H1 (cell line): ENCODE data around the gene CFAP161. TPM values are rescaled to one million over a fixed set of nuclear protein-coding genes. Genes with fewer than 3 reads are reported as not detected.

Experiments used
- CTCF ChIA-PET: fragments of 300-600 bp; sonication (Branson Sonifier 250); formaldehyde crosslinking; loops from one replicate; lab custom pipeline; 2021; ENCODE audit not compliant: partially characterized antibody; lab: Charles Lee
- POLR2A ChIA-PET: fragments of 300-600 bp; sonication (Branson Sonifier 250); formaldehyde crosslinking; loops from one replicate; lab custom pipeline; 2021; ENCODE audit warnings: inconsistent platforms; ENCODE audit not compliant: partially characterized antibody; lab: Charles Lee
- DNase-seq, 2 experiments: peaks; one replicate each; pipeline versions ENCODE4 v3.0.0 to v3.0.0-alpha.2; 2010 to 2022; ENCODE audit warnings: low spot score in 2 of 2, low read depth in 1 of 2, mixed read lengths in 1 of 2
- FAIRE-seq: peaks from 2 replicates; lab custom pipeline; 2011; peaks lifted over from hg19 to GRCh38; lab: Jason Lieb, UNC
- H2AFZ ChIP-seq: 2 replicates; pipeline ENCODE4 v1.8.1; 2012; ENCODE audit warnings: low read length, inconsistent platforms
- H2AK5ac ChIP-seq: 2 replicates; pipeline ENCODE4 v1.6.1; 2013; ENCODE audit warnings: low read depth, low read length
- H2BK120ac ChIP-seq: replicated peaks from 2 replicates; pipeline ENCODE3; 2013; ENCODE audit warnings: low read depth, low read length, inconsistent platforms
- H2BK12ac ChIP-seq: 2 replicates; pipeline ENCODE4 v1.6.1; 2013; ENCODE audit warnings: low read depth, low read length
- H2BK15ac ChIP-seq: 2 replicates; pipeline ENCODE4 v1.6.1; 2013; ENCODE audit warnings: low read length
- H2BK20ac ChIP-seq: 2 replicates; pipeline ENCODE4 v1.6.1; 2013; ENCODE audit warnings: low read length
- H2BK5ac ChIP-seq: 2 replicates; pipeline ENCODE4 v1.6.1; 2013; ENCODE audit warnings: low read depth, low read length
- H3K14ac ChIP-seq: 2 replicates; pipeline ENCODE4 v1.6.1; 2013; ENCODE audit warnings: inconsistent platforms; ENCODE audit not compliant: insufficient read length
- H3K18ac ChIP-seq: 2 replicates; pipeline ENCODE4 v1.6.1; 2013; ENCODE audit warnings: low read length; ENCODE audit errors: extremely low read depth
- H3K23ac ChIP-seq: 2 replicates; pipeline ENCODE4 v1.6.1; 2013; ENCODE audit warnings: inconsistent platforms; ENCODE audit not compliant: insufficient read length
- H3K23me2 ChIP-seq: 2 replicates; pipeline ENCODE4 v1.6.1; 2013; ENCODE audit warnings: low read depth, low read length
- H3K27ac ChIP-seq: 2 replicates; pipeline ENCODE4 v1.6.1; 2011; ENCODE audit warnings: low read depth, low read length, inconsistent platforms
- H3K27me3 ChIP-seq, 4 experiments: replicated peaks in 1 of 4; 1 replicate in 1 of 4; 2 replicates in 3 of 4; pipeline versions ENCODE4 v1.6.1 to v1.8.1; 2011 to 2013; ENCODE audit warnings: low read length in 3 of 4, mild to moderate bottlenecking in 3 of 4, inconsistent platforms in 2 of 4, mixed read lengths in 2 of 4, moderate library complexity in 1 of 4; ENCODE audit not compliant: control insufficient read depth in 3 of 4, insufficient read depth in 3 of 4; ENCODE audit errors: extremely low read depth in 1 of 4
- H3K36me3 ChIP-seq, 4 experiments: 2 replicates each; pipeline versions ENCODE4 v1.6.1 to v1.8.1; 2011 to 2013; ENCODE audit warnings: mild to moderate bottlenecking in 4 of 4, low read length in 3 of 4, moderate library complexity in 2 of 4, control low read depth in 1 of 4, inconsistent platforms in 1 of 4; ENCODE audit not compliant: insufficient read depth in 4 of 4, control insufficient read depth in 2 of 4
- H3K4ac ChIP-seq: replicated peaks from 2 replicates; pipeline ENCODE3; 2013; ENCODE audit warnings: low read length, low read depth, mixed read lengths, inconsistent platforms; ENCODE audit not compliant: insufficient read length
- H3K4me1 ChIP-seq, 4 experiments: replicated peaks in 1 of 4; 1 replicate in 1 of 4; 2 replicates in 3 of 4; pipeline versions ENCODE4 v1.6.1 to v1.8.1; 2011 to 2013; ENCODE audit warnings: low read length in 3 of 4, inconsistent platforms in 2 of 4, mixed read lengths in 1 of 4; ENCODE audit not compliant: insufficient read depth in 4 of 4, control insufficient read depth in 3 of 4
- H3K4me2 ChIP-seq, 2 experiments: 2 replicates each; pipeline versions ENCODE4 v1.6.1 to v1.8.1; 2011 to 2013; ENCODE audit warnings: low read depth in 2 of 2, low read length in 2 of 2, control low read depth in 1 of 2, inconsistent platforms in 1 of 2, mild to moderate bottlenecking in 1 of 2; ENCODE audit not compliant: insufficient read depth in 1 of 2
- H3K4me3 ChIP-seq, 4 experiments: fragments of 200-600, 300-600 bp in 1 of 4; sonication (generic), shearing (Covaris generic), sonication (Bioruptor Twin) in 1 of 4; 2 replicates each; pipeline versions ENCODE4 v1.5.1 to v1.8.1; 2011 to 2016; ENCODE audit warnings: low read length in 4 of 4, low read depth in 3 of 4, control low read depth in 2 of 4, inconsistent platforms in 2 of 4, mild to moderate bottlenecking in 2 of 4, mixed read lengths in 1 of 4, moderate library complexity in 1 of 4; ENCODE audit not compliant: insufficient read depth in 2 of 4; ENCODE audit errors: extremely low read depth in 1 of 4
- H3K56ac ChIP-seq: replicated peaks from 2 replicates; pipeline ENCODE3; 2013; ENCODE audit warnings: low read depth, mild to moderate bottlenecking, mixed read lengths, low read length, inconsistent platforms; ENCODE audit not compliant: insufficient read length
- H3K79me1 ChIP-seq: 2 replicates; pipeline ENCODE4 v1.6.1; 2013; ENCODE audit warnings: low read depth, low read length, control low read depth
- H3K79me2 ChIP-seq, 2 experiments: 2 replicates each; pipeline versions ENCODE4 v1.6.1 to v1.8.1; 2012 to 2013; ENCODE audit warnings: low read length in 2 of 2, mild to moderate bottlenecking in 2 of 2, inconsistent platforms in 1 of 2; ENCODE audit not compliant: insufficient read depth in 2 of 2, control insufficient read depth in 1 of 2
- H3K9ac ChIP-seq, 4 experiments: replicated peaks in 1 of 4; 1 replicate in 1 of 4; 2 replicates in 3 of 4; pipeline versions ENCODE4 v1.6.1 to v1.8.1; 2011 to 2013; ENCODE audit warnings: low read depth in 3 of 4, low read length in 3 of 4, control low read depth in 2 of 4, mild to moderate bottlenecking in 2 of 4, moderate library complexity in 2 of 4, inconsistent platforms in 1 of 4; ENCODE audit errors: extremely low read depth in 1 of 4
- H3K9me3 ChIP-seq, 2 experiments: 2 replicates each; pipeline versions ENCODE4 v1.6.1 to v1.8.1; 2012 to 2013; ENCODE audit warnings: mild to moderate bottlenecking in 2 of 2, moderate library complexity in 2 of 2, control low read depth in 1 of 2, inconsistent platforms in 1 of 2, low read depth in 1 of 2, low read length in 1 of 2, mixed read lengths in 1 of 2; ENCODE audit not compliant: insufficient read depth in 2 of 2
- H4K20me1 ChIP-seq, 2 experiments: replicated peaks in 1 of 2; 2 replicates each; pipeline versions ENCODE3 to v1.8.1; 2011 to 2013; ENCODE audit warnings: inconsistent platforms in 2 of 2, low read length in 2 of 2, mild to moderate bottlenecking in 1 of 2; ENCODE audit not compliant: insufficient read depth in 2 of 2, control insufficient read depth in 1 of 2
- H4K5ac ChIP-seq: 2 replicates; pipeline ENCODE4 v1.6.1; 2013; ENCODE audit warnings: low read length, low read depth, mixed read lengths, inconsistent platforms; ENCODE audit not compliant: insufficient read length
- H4K8ac ChIP-seq: 2 replicates; pipeline ENCODE4 v1.8.0; 2013; ENCODE audit warnings: mild to moderate bottlenecking, moderate library complexity, low read length, inconsistent platforms; ENCODE audit not compliant: insufficient read depth; ENCODE audit errors: extremely low read depth
- H4K91ac ChIP-seq: replicated peaks from 2 replicates; pipeline ENCODE3; 2013; ENCODE audit warnings: low read length, mixed read lengths, inconsistent platforms; ENCODE audit not compliant: insufficient read length
- BACH1 ChIP-seq: IDR thresholded peaks from 2 replicates; pipeline ENCODE4 v1.6.1; 2012; ENCODE audit warnings: low read length, improper control_type of control experiment
- BRCA1 ChIP-seq: IDR thresholded peaks from 2 replicates; pipeline ENCODE4 v1.6.1; 2012; ENCODE audit warnings: low read depth, low read length, improper control_type of control experiment
- CHD2 ChIP-seq: IDR thresholded peaks from 2 replicates; pipeline ENCODE4 v1.6.1; 2012; ENCODE audit warnings: low read length, improper control_type of control experiment
- GTF2F1 ChIP-seq: IDR thresholded peaks from 2 replicates; pipeline ENCODE4 v1.6.1; 2012; ENCODE audit warnings: low read depth, low read length, improper control_type of control experiment, borderline replicate concordance
- MAFK ChIP-seq: IDR thresholded peaks from 2 replicates; pipeline ENCODE4 v1.6.1; 2012; ENCODE audit warnings: low read depth, mild to moderate bottlenecking, improper control_type of control experiment, low read length
- NANOG ChIP-seq: IDR thresholded peaks from 2 replicates; pipeline ENCODE4 v1.6.1; 2011; ENCODE audit warnings: low read length, low read depth, mild to moderate bottlenecking, inconsistent platforms; ENCODE audit not compliant: insufficient read depth, poor library complexity, severe bottlenecking
- POLR2A ChIP-seq, 2 experiments: IDR thresholded peaks; 1 replicate in 1 of 2; 2 replicates in 1 of 2; pipeline ENCODE4 v1.6.1; 2011; ENCODE audit warnings: low read depth in 2 of 2, low read length in 2 of 2, mild to moderate bottlenecking in 2 of 2; ENCODE audit errors: control extremely low read depth in 1 of 2
- POLR2AphosphoS5 ChIP-seq: IDR thresholded peaks from 2 replicates; pipeline ENCODE4 v1.6.1; 2011; ENCODE audit warnings: low read depth, low read length
- RAD21 ChIP-seq, 2 experiments: IDR thresholded peaks in 1 of 2; conservative IDR thresholded peaks in 1 of 2; 2 replicates each; pipeline ENCODE4 v1.6.1; 2011; ENCODE audit warnings: low read depth in 2 of 2, low read length in 2 of 2, improper control_type of control experiment in 1 of 2, inconsistent platforms in 1 of 2, mild to moderate bottlenecking in 1 of 2, moderate library complexity in 1 of 2
- RXRA ChIP-seq: IDR thresholded peaks from 2 replicates; pipeline ENCODE4 v1.6.1; 2011; ENCODE audit warnings: low read depth, mild to moderate bottlenecking, low read length, moderate library complexity; ENCODE audit not compliant: insufficient read depth
- SRF ChIP-seq: IDR thresholded peaks from 2 replicates; pipeline ENCODE4 v1.6.1; 2011; ENCODE audit warnings: mild to moderate bottlenecking, low read depth, low read length, moderate library complexity
- TAF1 ChIP-seq: IDR thresholded peaks from 2 replicates; pipeline ENCODE4 v1.6.1; 2011; ENCODE audit warnings: mild to moderate bottlenecking, low read depth, low read length
- TBP ChIP-seq: IDR thresholded peaks from 2 replicates; pipeline ENCODE4 v1.6.1; 2011; ENCODE audit warnings: low read depth, low read length, improper control_type of control experiment
- TEAD4 ChIP-seq: IDR thresholded peaks from 2 replicates; pipeline ENCODE4 v1.6.1; 2012; ENCODE audit warnings: low read depth, low read length, inconsistent platforms, mixed read lengths
- WGBS, 2 experiments: shearing (Covaris generic) in 1 of 2; methylation state at CpG; one replicate each; pipeline versions ENCODE4 v1.1.6 to v1.1.7; 2013 to 2015; ENCODE audit warnings: low lambda C conversion rate in 2 of 2, mixed read lengths in 2 of 2, inconsistent platforms in 1 of 2, low coverage in 1 of 2, missing lambda C conversion rate in 1 of 2; ENCODE audit not compliant: insufficient replicate concordance in 2 of 2, insufficient coverage in 1 of 2, insufficient read length in 1 of 2; ENCODE audit errors: extremely low coverage in 1 of 2, missing lambda C conversion rate in 1 of 2; 5-methylcytosine and 5-hydroxymethylcytosine counted together
- polyA plus RNA-seq, 7 experiments: library from polyadenylated mRNA; depleted of rRNA in 3 of 7; stranded (reverse) in 5 of 7; unstranded in 2 of 7; fragments of >200 nt in 5 of 7; fragments of 200-250 nt in 2 of 7; gene quantifications; 1 replicate in 5 of 7; 2 replicates in 1 of 7; 4 replicates in 1 of 7; pipeline versions ENCODE4 v1.2.1 to v1.2.3, GENCODE V29; 2011 to 2013; ENCODE audit warnings: missing spikeins in 2 of 7, mixed read lengths in 2 of 7
- total RNA-seq: library from RNA; stranded (reverse); fragmentation: NEBNext Ultra II Directional; extraction: Animal tissue kit (Norgen Biotek cat#: 25700); gene quantifications from 2 replicates; pipeline ENCODE4 v1.2.1, GENCODE V29; 2021
- TF ChIP-seq, protein P1 (sequence below): IDR thresholded peaks from 2 replicates; pipeline ENCODE4 v1.6.1; 2012; ENCODE audit warnings: inconsistent platforms

Gene CFAP161
- total and polyA plus RNA-seq, 2 of the 8 experiments (the other 6 are each of a cell fraction or from before 2014, with no cell fraction given) = 0.05 TPM; not detected in 1

GRCh38 chr15:81168131-81168526, 34.1 kb downstream of the CFAP161 start:
- no peak overlapping the region for H4K8ac ChIP-seq
- H3K23me2 ChIP-seq = no peaks in the 10 kb centered on the region
- no peak overlapping the region for H3K56ac ChIP-seq
- DNase-seq (no peak), FAIRE-seq (no peak)
- no peak overlapping the region for H3K23ac ChIP-seq
- no peak overlapping the region for H4K5ac ChIP-seq
- ChIA-PET CTCF (interaction anchor here (1.0 to 4.3 kb wide), 6 partner anchors 8 to 98 kb away, joined by 3 to 23 read pairs (median 4); no protein-coding TSS in a partner anchor), POLR2A (interaction anchor here (0.6 kb wide), 1 partner anchor 12 kb away, joined by 3 read pairs; no protein-coding TSS in a partner anchor)
- no peak overlapping the region for H2BK20ac ChIP-seq
- no peak overlapping the region for H3K27ac ChIP-seq
- no peak overlapping the region for H2BK12ac ChIP-seq
- no peak overlapping the region for H3K4me2 ChIP-seq
- no peak overlapping the region for H2AK5ac ChIP-seq
- no peak overlapping the region for H3K14ac ChIP-seq
- H3K36me3 ChIP-seq = no peaks in the 10 kb centered on the region
- H3K9ac ChIP-seq = no peak overlapping the region
- H3K18ac ChIP-seq = no peak overlapping the region
- no peaks in the 10 kb centered on the region for H3K4me1 ChIP-seq
- H3K4me3 ChIP-seq = no peak overlapping the region
- H3K79me1 ChIP-seq = no peaks in the 10 kb centered on the region
- no peak overlapping the region for H2BK15ac ChIP-seq
- H2BK120ac ChIP-seq = no peak overlapping the region
- 100% methylated on average over 1 of the region's 2 CpGs; no CpG with 5 or more reads in 1 of the 2 experiments for WGBS, 2 experiments
- no peaks in the 10 kb centered on the region for H4K20me1 ChIP-seq
- no peak overlapping the region for H2AFZ ChIP-seq
- no peaks in the 10 kb centered on the region for H3K79me2 ChIP-seq
- no peak overlapping the region for H2BK5ac ChIP-seq
- no peak overlapping the region for H3K4ac ChIP-seq
- H4K91ac ChIP-seq = no peak overlapping the region
- no peaks in the 10 kb centered on the region for H3K9me3 ChIP-seq
- H3K27me3 ChIP-seq = no peaks in the 10 kb centered on the region
- TF ChIP-seq RAD21 (IDR thresholded peaks at IDR 0.05 in 1 of 2, conservative IDR thresholded peaks at IDR 0.05 in 1 of 2; ENCODE audit: low read depth in 2 of 2, low read length in 2 of 2) (no peak), NANOG (no peak), BACH1 (no peak), POLR2A (IDR thresholded peaks at IDR 0.05; ENCODE audit: control extremely low read depth in 1 of 2, low read depth in 2 of 2, low read length in 2 of 2) (no peak), CHD2 (no peak), RXRA (no peak), TBP (no peak), TEAD4 (no peak), GTF2F1 (no peak), SRF (no peak), BRCA1 (no peak), TAF1 (no peak), MAFK (no peak), POLR2AphosphoS5 (no peak)
- TF ChIP-seq, protein P1, sequence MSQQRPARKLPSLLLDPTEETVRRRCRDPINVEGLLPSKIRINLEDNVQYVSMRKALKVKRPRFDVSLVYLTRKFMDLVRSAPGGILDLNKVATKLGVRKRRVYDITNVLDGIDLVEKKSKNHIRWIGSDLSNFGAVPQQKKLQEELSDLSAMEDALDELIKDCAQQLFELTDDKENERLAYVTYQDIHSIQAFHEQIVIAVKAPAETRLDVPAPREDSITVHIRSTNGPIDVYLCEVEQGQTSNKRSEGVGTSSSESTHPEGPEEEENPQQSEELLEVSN = no peak
